ENCODE results near the gene DMPK. TPM values are rescaled to one million over a fixed set of nuclear protein-coding genes. Genes with fewer than 3 reads are reported as not detected.
A peak's percentile ranks its signal among the peaks of the same experiment; 100 is the strongest.

The DMPK gene
- polyA plus RNA-seq, 1 of the 3 experiments (the other 2 are of a cell fraction) = 92.2 TPM

DNA sequence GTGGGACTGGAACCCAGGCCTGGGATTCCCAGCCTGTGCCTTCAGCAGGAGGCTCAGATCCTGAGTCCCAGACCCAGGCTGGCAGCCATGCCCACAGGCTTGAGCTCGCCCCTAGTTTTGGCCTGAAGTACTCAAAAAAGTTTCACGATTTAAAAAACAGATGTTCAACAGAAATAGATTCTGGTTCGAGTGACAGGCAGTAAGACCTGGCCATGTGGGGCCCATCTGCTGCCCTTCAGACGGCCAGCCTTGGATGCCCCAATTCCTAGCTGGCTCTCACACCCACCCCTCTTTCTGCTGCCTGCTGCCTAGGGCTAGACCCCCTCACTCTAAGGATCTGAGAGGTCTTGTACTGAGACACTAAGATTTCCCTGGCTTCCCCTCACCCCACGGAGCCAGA, 2.8 kb upstream of the DMPK start:
- H3F3A ChIP-seq (replicated peaks; ENCODE audit: insufficient read depth) = peaks cover 14% of the 10 kb centered on the region
- peak overlapping the region in 1 of 2 experiments; percentile 99; a peak in 2 of 4 replicates for H3K27ac ChIP-seq (ENCODE audit: low read depth in 2 of 2, low read length in 1 of 2)
- TF ChIP-seq MEF2A (IDR thresholded peaks at IDR 0.05; ENCODE audit: borderline replicate concordance, low read depth) (no peak), GABPA (IDR thresholded peaks at IDR 0.05; ENCODE audit: low read depth) (no peak)
- no peak overlapping the region; the same call in 1 of the 2 replicates for H3K4me2 ChIP-seq
- no peak for DNase-seq
- no peaks in the 10 kb centered on the region for H3K27me3 ChIP-seq (ENCODE audit: insufficient read depth)
- no peak overlapping the region for H2AFZ ChIP-seq (ENCODE audit: low read depth)
- no peak overlapping the region for H3K4me3 ChIP-seq (ENCODE audit: low read depth in 2 of 2, low read length in 1 of 2)
- H3K9me2 ChIP-seq = no peaks in the 10 kb centered on the region
- peaks cover 22 to 30% of the 10 kb centered on the region in 2 experiments; a peak in 3 of 4 replicates for H3K4me1 ChIP-seq (ENCODE audit: control insufficient read depth in 1 of 2, insufficient read depth in 2 of 2, low read depth in 1 of 2, low read length in 1 of 2)
- H3K9ac ChIP-seq = no peak overlapping the region
- ChIA-PET POLR2A (no interaction called here), CTCF (interaction anchor here (0.5 to 5.1 kb wide), 2 partner anchors 15 to 52 kb away, joined by 3 to 27 read pairs; partner anchors contain the start of gene SIX5)
- H3K36me3 ChIP-seq (replicated peaks in 1 of 2; ENCODE audit: control insufficient read depth in 1 of 2, insufficient read depth in 2 of 2, low read length in 1 of 2) = peaks cover 20 to 38% of the 10 kb centered on the region in 2 experiments
- H4K20me1 ChIP-seq (ENCODE audit: insufficient read depth) = 0 out of 2 replicates have a peak, but pooled peaks cover 3% of the 10 kb centered on the region
- 62% methylated on average over 5 of the region's 5 CpGs for WGBS (ENCODE audit: low lambda C conversion rate)
- H3K79me2 ChIP-seq (ENCODE audit: insufficient read depth) = peaks cover 73% of the 10 kb centered on the region
- no peaks in the 10 kb centered on the region for H3K9me3 ChIP-seq

GRCh38 chr19:45784096-45784495, 1.8 kb upstream of the DMPK start:
- 0 out of 2 replicates have a peak, but pooled peaks cover 3% of the 10 kb centered on the region for H4K20me1 ChIP-seq (ENCODE audit: insufficient read depth)

More at GRCh38 chr19:45784096-45784495, 1.8 kb upstream of the DMPK start:
- Histone ChIP-seq H3K9ac (peak overlapping the region; percentile 72; the same call in 1 of the 2 replicates), H3K9me3 (no peaks in the 10 kb centered on the region), H3K4me3 (ENCODE audit: low read depth in 2 of 2, low read length in 1 of 2) (no peak overlapping the region), H3K27ac (ENCODE audit: low read depth in 2 of 2, low read length in 1 of 2) (peak overlapping the region; percentile 86 to 99; a peak in 3 of 4 replicates), H3K9me2 (no peaks in the 10 kb centered on the region), H3K4me1 (ENCODE audit: control insufficient read depth in 1 of 2, insufficient read depth in 2 of 2, low read depth in 1 of 2, low read length in 1 of 2) (peaks cover 22 to 30% of the 10 kb centered on the region in 2 experiments; a peak in 3 of 4 replicates), H3K27me3 (ENCODE audit: insufficient read depth) (no peaks in the 10 kb centered on the region), H2AFZ (ENCODE audit: low read depth) (no peak overlapping the region), H3K36me3 (replicated peaks in 1 of 2; ENCODE audit: control insufficient read depth in 1 of 2, insufficient read depth in 2 of 2, low read length in 1 of 2) (peaks cover 13 to 40% of the 10 kb centered on the region in 2 experiments), H3K4me2 (peak overlapping the region; percentile 90; the same call in 1 of the 2 replicates), H3F3A (replicated peaks; ENCODE audit: insufficient read depth) (peaks cover 14% of the 10 kb centered on the region), H3K79me2 (ENCODE audit: insufficient read depth) (peaks cover 72% of the 10 kb centered on the region)
- CTCF ChIA-PET = interaction anchor here (0.7 to 5.1 kb wide), 3 partner anchors 14 to 90 kb away, joined by 3 to 27 read pairs (median 3); partner anchors contain the start of gene SIX5
- no peak for DNase-seq
- TF ChIP-seq EP300 (IDR thresholded peaks at IDR 0.05; ENCODE audit: borderline replicate concordance in 1 of 2, low read depth in 1 of 2, low read length in 1 of 2) = no peak
- TF ChIP-seq NFIC (IDR thresholded peaks at IDR 0.05; ENCODE audit: borderline replicate concordance) = no peak
- TF ChIP-seq, protein P1, sequence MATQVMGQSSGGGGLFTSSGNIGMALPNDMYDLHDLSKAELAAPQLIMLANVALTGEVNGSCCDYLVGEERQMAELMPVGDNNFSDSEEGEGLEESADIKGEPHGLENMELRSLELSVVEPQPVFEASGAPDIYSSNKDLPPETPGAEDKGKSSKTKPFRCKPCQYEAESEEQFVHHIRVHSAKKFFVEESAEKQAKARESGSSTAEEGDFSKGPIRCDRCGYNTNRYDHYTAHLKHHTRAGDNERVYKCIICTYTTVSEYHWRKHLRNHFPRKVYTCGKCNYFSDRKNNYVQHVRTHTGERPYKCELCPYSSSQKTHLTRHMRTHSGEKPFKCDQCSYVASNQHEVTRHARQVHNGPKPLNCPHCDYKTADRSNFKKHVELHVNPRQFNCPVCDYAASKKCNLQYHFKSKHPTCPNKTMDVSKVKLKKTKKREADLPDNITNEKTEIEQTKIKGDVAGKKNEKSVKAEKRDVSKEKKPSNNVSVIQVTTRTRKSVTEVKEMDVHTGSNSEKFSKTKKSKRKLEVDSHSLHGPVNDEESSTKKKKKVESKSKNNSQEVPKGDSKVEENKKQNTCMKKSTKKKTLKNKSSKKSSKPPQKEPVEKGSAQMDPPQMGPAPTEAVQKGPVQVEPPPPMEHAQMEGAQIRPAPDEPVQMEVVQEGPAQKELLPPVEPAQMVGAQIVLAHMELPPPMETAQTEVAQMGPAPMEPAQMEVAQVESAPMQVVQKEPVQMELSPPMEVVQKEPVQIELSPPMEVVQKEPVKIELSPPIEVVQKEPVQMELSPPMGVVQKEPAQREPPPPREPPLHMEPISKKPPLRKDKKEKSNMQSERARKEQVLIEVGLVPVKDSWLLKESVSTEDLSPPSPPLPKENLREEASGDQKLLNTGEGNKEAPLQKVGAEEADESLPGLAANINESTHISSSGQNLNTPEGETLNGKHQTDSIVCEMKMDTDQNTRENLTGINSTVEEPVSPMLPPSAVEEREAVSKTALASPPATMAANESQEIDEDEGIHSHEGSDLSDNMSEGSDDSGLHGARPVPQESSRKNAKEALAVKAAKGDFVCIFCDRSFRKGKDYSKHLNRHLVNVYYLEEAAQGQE (IDR thresholded peaks at IDR 0.05; ENCODE audit: low read depth, low read length) = no peak
- TF ChIP-seq TEAD4 (IDR thresholded peaks at IDR 0.05; ENCODE audit: borderline replicate concordance, insufficient read depth) = no peak
- POLR2A ChIA-PET = no interaction called here
- 88% methylated on average over 3 of the region's 4 CpGs for WGBS (ENCODE audit: low lambda C conversion rate)
